Measurements from ENCODE around the gene TTLL12. TPM values are rescaled to one million over a fixed set of nuclear protein-coding genes. Genes with fewer than 3 reads are reported as not detected.

The TTLL12 gene
- total RNA-seq, 4 donors from 2014 or later = 43.6 to 93.9 (median 81.4) TPM

GRCh38 chr22:43202326-43202725, 15.4 kb upstream of the TTLL12 start:
- Histone ChIP-seq H3K36me3 (no peaks in the 10 kb centered on the region), H3K27ac (no peak overlapping the region), H3K27me3 (peaks cover 13% of the 10 kb centered on the region), H3K4me1 (peaks cover 2% of the 10 kb centered on the region), H3K4me3 (no peak overlapping the region), H3K9me3 (no peaks in the 10 kb centered on the region)
- DNase-seq (ENCODE audit: low spot score in 2 of 2) = no peak
- TF ChIP-seq POLR2A (IDR thresholded peaks at IDR 0.05) (no peak), EP300 (IDR thresholded peaks at IDR 0.05) (no peak), POLR2AphosphoS5 (IDR thresholded peaks at IDR 0.05) (no peak), CTCF (IDR thresholded peaks at IDR 0.05) (no peak)
- 90% methylated on average over 10 of the region's 10 CpGs for WGBS

DNA sequence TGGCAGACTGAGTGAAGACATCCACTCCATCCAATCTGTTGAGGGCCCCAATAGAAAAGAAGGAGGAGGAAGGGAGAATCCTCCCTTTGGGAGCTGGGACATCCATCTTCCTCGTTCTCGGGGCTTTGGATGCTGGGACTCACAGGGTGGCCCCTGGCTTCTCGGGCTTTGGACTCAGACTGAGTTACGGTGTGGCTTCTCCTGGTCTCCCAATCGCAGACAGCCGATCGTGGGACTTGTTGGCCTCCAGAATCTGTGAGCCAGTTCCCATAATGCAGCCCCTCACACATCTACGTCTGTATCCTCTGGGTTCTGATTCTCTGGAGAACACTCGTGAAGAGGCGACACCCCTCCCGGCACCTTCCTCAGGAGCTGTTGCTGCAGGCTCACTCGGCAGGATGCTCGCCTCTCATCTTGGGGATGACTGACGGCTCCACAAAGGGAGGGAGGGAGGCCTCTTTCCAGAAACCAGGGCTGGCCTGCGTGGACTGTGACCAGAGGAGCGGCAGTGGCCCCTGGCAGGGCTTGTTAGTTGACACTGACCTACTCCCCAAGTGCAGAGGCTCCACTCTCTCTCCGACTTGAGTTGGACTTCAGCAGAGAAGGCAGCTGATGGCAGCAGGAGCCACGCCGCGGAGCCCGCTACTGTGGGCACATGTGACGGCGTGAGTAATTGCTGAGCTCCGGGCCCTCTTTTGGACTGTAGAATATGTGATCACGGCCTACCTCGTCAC, 14.7 kb upstream of the TTLL12 start:
- DNase-seq (ENCODE audit: low spot score in 2 of 2) = no peak
- TF ChIP-seq CTCF (IDR thresholded peaks at IDR 0.05) = no peak
- no peak for TF ChIP-seq EP300 (IDR thresholded peaks at IDR 0.05)
- TF ChIP-seq POLR2A (IDR thresholded peaks at IDR 0.05) = no peak
- no peak for TF ChIP-seq POLR2AphosphoS5 (IDR thresholded peaks at IDR 0.05)
- 89% methylated on average over 12 of the region's 26 CpGs for WGBS
- no peaks in the 10 kb centered on the region for H3K9me3 ChIP-seq
- no peak overlapping the region for H3K27ac ChIP-seq
- H3K4me1 ChIP-seq = peaks cover 2% of the 10 kb centered on the region
- no peaks in the 10 kb centered on the region for H3K36me3 ChIP-seq
- peaks cover 12% of the 10 kb centered on the region for H3K27me3 ChIP-seq
- H3K4me3 ChIP-seq = no peak overlapping the region

DNA sequence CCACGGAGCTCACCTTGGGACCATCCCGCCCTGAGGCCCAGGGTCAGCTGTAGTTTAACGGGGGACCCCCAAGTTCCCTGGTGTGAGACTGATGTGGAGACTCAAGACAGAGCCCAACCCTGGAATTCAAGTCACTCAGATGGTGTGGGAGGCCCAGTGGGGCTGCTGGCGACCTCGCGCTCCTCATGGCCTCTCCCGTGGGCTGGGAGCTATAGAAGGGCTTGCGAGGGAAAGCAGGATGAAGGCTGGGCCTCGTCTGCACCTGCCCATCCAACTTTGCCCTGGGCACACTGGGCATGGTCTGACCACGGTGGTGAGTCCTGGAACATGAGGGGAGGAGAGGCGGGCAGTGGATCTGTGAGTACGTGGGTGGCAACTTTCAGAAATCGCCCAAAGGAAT, 13.6 kb upstream of the TTLL12 start:
- no peak for DNase-seq (ENCODE audit: low spot score in 2 of 2)
- Histone ChIP-seq H3K4me1 (peaks cover 2% of the 10 kb centered on the region), H3K9me3 (no peaks in the 10 kb centered on the region), H3K27me3 (peaks cover 12% of the 10 kb centered on the region), H3K4me3 (no peak overlapping the region), H3K27ac (no peak overlapping the region), H3K36me3 (no peaks in the 10 kb centered on the region)
- TF ChIP-seq POLR2A (IDR thresholded peaks at IDR 0.05) = no peak
- TF ChIP-seq CTCF (IDR thresholded peaks at IDR 0.05) = no peak
- TF ChIP-seq EP300 (IDR thresholded peaks at IDR 0.05) = no peak
- TF ChIP-seq POLR2AphosphoS5 (IDR thresholded peaks at IDR 0.05) = no peak
- WGBS = 90% methylated on average over 13 of the region's 13 CpGs

DNA sequence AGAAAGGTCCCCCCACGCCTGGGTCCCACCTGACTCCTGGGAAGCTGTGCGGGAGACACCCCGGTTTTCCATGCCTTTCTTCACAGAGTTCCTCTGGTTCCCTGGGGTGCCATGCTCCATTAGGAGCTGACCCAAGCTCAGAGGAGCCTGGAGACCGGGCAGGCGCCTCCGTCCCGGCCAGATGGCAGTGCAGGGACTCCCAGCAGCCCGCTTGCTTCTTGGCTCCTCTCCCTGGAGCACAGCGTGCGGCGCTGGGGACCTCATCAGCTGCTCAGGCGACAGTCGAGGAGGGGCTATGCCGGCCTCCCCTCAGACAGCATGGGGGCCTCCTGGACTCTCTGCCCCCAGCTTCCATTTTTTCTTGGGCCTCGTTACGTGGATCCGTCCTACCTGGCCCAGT, 13.1 kb upstream of the TTLL12 start:
- WGBS = 87% methylated on average over 17 of the region's 17 CpGs
- peaks cover 12% of the 10 kb centered on the region for H3K27me3 ChIP-seq
- DNase-seq (ENCODE audit: low spot score in 2 of 2) = no peak

DNA sequence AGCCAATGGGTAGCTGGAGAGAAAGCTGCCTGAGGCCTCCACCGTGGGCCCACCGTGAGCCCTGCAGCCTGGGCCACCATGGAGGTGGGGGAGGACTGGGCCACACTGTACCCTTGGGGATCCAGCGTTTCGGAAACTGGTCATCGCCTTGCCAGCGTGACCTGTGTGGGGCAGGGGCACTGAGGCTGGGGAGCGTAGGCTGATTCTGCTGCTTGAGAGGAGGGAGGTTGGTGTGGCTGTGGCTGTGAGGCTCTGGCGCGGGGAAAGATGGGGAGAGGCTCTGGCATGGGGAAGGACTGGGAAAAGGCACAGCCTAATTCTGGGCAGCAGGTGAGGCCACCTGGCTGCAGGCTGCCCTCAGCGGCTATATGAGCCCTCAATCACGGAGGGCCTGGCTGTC, 12.6 kb upstream of the TTLL12 start:
- WGBS = 94% methylated on average over 11 of the region's 11 CpGs
- H3K36me3 ChIP-seq = no peaks in the 10 kb centered on the region

More for the DNA sequence above, 13.1 kb upstream of the TTLL12 start:
- Histone ChIP-seq H3K9me3 (no peaks in the 10 kb centered on the region), H3K4me3 (no peak overlapping the region), H3K27ac (no peak overlapping the region), H3K4me1 (peaks cover 2% of the 10 kb centered on the region), H3K36me3 (no peaks in the 10 kb centered on the region)
- TF ChIP-seq POLR2AphosphoS5 (IDR thresholded peaks at IDR 0.05) (no peak), EP300 (IDR thresholded peaks at IDR 0.05) (no peak), POLR2A (IDR thresholded peaks at IDR 0.05) (no peak)

More for the DNA sequence above, 12.6 kb upstream of the TTLL12 start:
- H3K9me3 ChIP-seq = no peaks in the 10 kb centered on the region
- peaks cover 12% of the 10 kb centered on the region for H3K27me3 ChIP-seq
- no peak overlapping the region for H3K27ac ChIP-seq
- peaks cover 2% of the 10 kb centered on the region for H3K4me1 ChIP-seq
- H3K4me3 ChIP-seq = no peak overlapping the region
- DNase-seq (ENCODE audit: low spot score in 2 of 2) = no peak
- TF ChIP-seq POLR2AphosphoS5 (IDR thresholded peaks at IDR 0.05) (no peak), EP300 (IDR thresholded peaks at IDR 0.05) (no peak), POLR2A (IDR thresholded peaks at IDR 0.05) (no peak), CTCF (IDR thresholded peaks at IDR 0.05) (no peak)
